IPS-11a (cell line): ENCODE measurements around the gene TAS2R4.
"Not testable (repeated sequence)": the region's sequence is repeated elsewhere in the genome, so short reads cannot be mapped to it uniquely, and the experiment has no call there.

Source experiments
- H3K4me3 ChIP-seq: one replicate; pipeline ENCODE4 v1.5.1; 2013; ENCODE audit warnings: low read depth, low read length, control low read depth

TAS2R4 gene

GRCh38 chr7:141822432-141822831, 46.0 kb downstream of the TAS2R4 start:
- H3K4me3 ChIP-seq = not testable (repeated sequence)
